GM04504 (cell line): Measurements from ENCODE around the gene OXTR.

Experiments
- DNase-seq: peaks from one replicate; pipeline ENCODE4 v3.0.0-alpha.2; 2012; ENCODE audit warnings: low read depth

The OXTR gene

DNA sequence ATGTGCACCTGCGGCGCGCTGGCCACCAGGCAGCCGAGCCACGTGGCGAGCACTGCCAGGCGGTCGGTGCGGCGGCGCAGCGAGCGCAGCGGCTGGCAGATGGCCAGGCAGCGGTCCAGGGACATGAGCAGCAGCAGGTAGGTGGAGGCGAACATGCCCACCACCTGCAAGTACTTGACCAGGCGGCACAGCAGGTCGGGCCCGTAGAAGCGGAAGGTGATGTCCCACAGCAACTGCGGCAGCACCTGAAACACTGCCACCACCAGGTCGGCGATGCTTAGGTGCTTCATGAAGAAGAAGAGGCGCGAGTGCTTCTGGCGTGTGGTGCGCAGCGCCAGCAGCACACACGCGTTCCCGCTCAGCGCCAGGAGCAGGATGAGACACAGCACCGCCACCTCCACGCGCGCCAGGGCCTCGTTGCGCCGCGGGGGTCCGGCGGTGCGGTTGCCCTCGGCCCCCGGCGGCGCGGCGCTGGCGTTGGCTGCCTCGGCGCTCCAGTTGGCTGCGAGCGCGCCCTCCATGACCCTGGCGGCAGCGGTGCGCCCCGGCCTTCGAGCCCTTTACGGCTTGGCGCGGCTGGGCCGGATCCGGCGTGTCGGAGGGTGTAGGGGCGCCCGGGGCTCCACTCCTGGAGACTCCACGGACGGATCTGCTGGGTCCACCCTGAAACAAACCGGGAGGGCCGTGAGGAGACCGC lies 1.6 kb downstream of the OXTR start:
- DNase-seq, result no peak

- DNase-seq, result no peak
These were observed 2.2 kb downstream of the OXTR start for GRCh38 chr3:8767256-8767666.

GRCh38 chr3:8766148-8766547 lies 3.3 kb downstream of the OXTR start:
- DNase-seq, result no peak

GRCh38 chr3:8765528-8765927 lies 3.9 kb downstream of the OXTR start:
- no peak for DNase-seq

DNA sequence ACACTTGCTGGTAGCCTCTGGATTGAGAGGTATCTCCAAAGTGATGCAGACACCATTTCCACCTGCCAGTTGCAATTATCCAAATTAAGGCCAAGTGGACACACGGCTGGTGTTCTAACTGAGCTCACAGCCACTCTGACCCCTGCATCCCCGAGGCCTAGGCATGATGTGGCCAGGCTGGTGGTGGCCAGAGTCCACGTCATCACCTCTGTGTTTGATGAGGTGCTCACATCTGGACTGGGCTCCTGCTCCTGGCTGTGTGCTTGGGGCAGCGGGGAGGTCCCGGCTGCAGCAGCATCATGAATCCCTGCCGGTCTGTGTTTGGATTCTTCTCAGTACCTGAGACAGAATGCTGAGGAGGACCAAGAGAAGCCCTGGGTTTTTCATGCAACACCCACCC lies 4.9 kb downstream of the OXTR start:
- no peak for DNase-seq

DNA sequence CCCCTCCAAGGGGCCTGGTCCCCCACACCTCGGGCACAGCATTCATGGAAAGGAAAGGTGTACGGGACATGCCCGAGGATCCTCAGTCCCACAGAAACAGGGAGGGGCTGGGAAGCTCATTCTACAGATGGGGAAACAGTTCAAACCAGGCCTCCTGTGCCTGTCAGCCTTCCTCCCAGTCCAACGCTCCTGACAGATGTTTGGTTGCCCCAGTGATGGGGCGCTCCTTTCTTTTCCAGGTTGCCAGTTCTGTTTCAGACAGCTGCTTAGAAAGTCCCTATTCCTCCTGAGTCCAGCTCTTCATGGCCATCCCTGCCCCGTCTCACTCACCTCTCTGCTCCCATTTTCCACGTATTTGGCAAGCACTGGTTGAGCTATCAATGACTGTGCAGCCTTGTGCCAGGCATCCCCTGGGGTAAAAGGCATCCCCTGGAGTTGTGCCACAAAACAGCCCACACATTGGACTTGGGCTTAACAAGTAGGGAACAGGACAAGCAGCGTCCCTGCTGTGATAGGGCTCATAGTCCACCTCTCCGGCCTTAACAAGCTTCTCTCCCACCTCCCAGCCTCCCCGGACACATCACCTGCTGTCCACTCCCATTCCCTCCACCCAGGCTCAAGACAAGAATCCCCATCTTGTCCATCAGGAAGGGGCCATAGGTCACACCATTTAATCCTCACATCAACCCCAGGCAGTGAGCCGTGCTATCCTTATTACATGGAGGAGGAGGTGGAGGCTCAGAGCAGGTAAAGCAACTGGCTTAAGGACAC lies 6.6 kb downstream of the OXTR start:
- DNase-seq, result no peak

GRCh38 chr3:8761866-8762265 lies 7.5 kb downstream of the OXTR start:
- DNase-seq, result no peak

GRCh38 chr3:8760506-8760905 lies 8.9 kb downstream of the OXTR start:
- no peak for DNase-seq

GRCh38 chr3:8760091-8760490 lies 9.3 kb downstream of the OXTR start:
- DNase-seq, result no peak

GRCh38 chr3:8759038-8759707 lies 10.2 kb downstream of the OXTR start:
- no peak for DNase-seq

GRCh38 chr3:8757551-8758518 lies 11.6 kb downstream of the OXTR start:
- DNase-seq, result peak; percentile 83

DNA sequence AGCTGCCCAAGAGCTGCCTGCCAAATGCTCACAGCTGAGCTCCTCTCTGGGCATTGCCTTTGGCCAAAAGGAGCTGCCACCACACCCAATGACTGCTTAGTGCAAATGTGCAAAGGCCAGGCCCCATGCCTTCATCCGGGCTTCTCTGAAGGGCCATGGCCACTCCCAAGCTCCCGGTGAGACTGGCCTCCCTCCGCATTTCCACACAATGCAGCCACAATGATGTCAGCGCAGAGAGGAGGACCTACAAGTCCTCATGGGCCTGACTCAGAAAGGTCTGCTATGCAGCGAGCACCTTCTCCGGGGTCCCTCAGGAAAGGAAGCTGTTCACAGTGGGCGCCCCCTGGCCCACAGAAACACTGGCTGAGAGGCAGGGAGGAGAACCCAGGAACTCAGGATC lies 12.7 kb downstream of the OXTR start:
- no peak for DNase-seq

DNA sequence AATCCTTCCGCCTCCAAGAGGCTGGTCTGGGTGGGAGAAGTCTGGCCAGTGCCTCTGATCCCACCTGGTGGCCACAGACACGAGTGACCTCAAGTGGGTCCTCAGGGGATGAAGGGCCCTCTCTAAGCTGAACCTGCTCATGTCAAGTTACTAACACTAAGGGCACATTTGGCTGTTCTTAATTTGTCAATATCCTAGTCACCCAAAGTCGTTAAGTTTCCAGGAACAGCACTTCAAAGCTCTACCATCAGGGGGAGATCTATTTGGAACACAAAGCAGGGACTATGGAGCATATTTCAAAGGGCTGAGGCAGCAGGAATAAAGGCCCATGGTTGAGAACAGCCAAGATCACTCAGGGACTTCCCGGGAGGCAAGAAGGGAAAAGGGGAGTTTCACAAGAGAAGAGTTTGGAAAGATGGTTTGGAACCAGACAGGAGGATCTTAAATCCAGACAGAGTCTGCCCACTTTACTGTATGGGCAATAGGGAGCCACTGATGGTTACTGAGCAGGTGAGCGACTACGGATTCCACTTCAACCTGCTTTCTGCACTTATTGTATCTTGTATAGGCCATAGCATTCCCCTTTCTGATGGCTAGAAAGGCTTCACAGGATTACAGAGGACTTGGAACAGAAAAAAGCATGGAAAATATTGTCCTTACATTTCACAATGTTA lies 13.7 kb downstream of the OXTR start:
- no peak for DNase-seq

DNA sequence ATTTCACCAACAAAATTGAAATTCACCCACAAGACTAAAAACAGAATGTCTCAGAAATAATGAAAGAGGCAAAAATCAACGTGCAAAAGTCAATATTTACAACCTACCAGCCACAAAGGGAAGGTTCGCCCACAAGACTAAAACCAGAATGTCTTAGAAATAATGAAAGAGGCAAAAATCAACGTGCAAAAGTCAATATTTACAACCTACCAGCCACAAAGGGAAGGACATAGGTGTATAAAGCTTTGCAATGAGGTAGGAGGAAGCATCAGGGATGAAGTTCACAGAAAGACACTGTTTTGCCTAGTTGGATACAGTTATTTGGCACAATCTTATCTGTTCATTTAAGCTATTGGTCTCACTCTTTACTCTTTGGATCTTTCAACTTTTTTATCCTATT lies 14.3 kb downstream of the OXTR start:
- DNase-seq, result no peak

DNA sequence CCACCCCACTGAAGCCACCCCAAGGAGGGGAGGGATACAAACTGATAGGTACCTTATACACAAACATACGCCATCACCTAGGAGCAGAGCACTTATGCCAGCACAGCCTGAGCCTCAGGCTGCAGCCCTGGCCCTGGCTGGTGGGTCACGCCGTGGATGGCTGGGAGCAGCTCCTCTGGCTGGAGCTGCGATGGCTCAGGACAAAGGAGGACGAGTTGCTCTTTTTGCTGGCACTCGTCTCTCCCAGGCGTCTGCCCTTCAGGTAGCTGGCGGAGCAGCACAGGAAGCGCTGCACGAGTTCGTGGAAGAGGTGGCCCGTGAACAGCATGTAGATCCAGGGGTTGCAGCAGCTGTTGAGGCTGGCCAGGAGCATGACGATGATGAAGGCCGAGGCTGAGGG lies 16.6 kb downstream of the OXTR start:
- no peak for DNase-seq

DNA sequence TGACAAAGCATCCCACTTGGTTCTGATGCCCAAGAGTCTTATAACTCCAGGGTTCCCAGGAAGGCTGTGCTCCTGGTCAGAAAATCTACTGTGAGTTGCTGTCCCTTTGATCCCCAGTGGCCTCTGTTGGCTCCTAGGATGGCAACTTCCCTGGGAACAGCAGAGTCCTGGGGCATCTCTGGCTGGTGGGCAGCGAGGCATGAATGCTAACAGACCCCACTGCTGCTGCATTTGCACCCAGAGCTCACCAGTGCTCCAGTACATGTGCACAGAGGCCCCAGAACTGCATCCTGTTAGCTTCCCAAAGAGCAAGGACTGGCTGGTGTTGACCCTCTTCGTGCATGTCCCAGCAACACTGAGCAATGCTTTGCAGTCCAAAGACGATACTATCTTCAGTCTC lies 20.1 kb downstream of the OXTR start:
- no peak for DNase-seq

DNA sequence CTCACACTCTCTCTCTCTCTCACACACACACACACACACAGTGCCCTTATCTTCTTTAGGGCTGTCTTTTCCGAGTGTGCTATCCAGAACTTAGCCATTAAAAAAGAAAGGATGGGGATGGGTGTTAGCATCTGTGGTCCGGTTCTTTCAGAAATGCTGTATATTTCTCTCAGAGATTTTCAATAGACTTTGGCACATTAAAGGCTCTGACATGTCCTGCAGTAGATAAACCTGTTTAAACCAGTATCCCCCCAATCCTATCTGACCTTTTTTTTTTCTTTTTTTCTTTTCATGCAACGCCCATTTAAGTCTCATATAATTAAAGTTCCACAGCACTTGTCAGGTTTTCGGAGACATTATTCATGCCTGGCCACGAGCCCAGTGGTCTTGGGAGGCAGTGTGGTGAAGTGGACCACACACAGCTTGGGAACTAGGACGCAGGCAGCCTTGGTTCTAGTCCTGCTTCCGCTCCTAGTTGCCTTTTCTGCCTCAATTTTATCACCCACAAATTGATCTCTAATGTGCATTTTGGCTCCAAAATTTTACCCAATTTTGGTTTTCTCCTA lies 22.6 kb downstream of the OXTR start:
- DNase-seq, result no peak

DNA sequence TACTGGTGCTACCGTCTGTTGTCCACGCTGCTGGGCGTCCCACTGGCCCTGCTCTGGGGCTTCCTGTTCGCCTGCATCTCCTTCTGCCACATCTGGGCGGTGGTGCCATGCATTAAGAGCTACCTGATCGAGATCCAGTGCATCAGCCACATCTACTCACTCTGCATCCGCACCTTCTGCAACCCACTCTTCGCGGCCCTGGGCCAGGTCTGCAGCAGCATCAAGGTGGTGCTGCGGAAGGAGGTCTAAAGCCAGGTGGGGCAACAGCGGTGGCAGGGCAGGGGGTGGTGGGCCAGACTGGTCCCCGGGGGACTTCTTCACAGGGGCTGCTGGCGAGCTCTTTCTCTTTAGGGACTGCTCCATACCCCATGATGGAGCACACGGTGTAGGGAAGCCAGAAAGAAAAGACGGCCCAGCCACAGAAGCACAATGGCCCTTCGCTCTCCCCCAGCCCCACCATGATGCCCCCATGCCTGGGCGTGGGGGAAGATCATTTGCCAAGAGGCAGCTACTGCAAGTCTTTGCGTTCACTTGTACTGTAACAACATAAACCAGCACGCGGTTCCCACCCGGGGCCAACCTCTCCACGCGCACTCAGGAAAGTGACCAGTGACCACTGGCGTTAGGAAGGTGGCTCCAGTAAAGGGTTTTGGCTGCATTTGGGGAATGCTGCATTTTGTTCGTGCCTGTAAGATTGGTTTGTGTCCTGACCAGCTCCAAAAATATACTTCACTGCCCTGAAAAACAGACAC lies 23.6 kb downstream of the OXTR start:
- no peak for DNase-seq

DNA sequence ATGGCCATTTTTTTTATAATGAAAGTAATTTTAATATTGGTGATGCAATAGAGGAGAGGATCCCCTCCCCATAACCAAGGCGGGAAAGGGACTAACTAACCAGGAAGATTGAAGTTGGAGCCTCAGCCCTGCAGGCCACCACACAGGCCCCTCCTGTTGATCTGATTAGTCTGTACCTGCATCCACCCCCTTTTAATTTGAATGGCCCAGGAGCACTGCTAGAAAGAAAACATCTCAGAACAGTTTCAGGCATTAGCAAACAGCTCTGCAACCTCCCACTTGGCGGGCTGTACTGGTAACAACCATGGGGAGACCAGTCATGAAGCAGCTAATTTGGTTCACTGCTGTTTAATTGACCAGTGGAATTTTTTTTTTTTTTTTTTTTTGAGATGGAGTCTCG lies 25.5 kb downstream of the OXTR start:
- DNase-seq, result no peak

DNA sequence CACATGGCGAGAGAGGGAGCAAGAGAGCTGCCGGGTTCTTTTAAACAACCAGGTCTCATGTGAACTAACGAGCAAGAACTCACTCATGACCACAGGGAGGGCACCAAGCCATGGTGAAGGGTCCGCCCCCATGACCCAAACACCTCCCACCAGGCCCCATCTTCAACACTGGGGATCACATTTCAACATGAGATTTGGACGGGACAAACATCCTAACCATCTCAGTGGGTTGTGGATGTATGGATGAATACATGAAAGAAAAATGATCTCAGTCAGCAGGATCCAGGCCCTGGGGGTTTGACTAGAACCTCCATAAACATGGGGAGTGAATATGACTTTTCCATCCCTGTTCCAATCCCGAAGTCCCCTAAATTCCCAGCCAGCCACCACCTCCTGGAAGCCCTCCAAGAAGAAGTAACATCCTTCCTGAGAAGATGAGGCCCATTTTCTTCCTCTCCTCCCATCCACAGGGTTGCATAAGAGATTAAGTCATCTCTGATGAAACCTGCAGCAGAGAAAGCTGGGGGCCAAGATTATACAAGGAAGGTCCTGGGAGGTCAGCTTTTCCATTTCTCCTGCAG lies 26.3 kb downstream of the OXTR start:
- peak; percentile 60 for DNase-seq
